ENCODE data around the gene VPS13D.

DNA sequence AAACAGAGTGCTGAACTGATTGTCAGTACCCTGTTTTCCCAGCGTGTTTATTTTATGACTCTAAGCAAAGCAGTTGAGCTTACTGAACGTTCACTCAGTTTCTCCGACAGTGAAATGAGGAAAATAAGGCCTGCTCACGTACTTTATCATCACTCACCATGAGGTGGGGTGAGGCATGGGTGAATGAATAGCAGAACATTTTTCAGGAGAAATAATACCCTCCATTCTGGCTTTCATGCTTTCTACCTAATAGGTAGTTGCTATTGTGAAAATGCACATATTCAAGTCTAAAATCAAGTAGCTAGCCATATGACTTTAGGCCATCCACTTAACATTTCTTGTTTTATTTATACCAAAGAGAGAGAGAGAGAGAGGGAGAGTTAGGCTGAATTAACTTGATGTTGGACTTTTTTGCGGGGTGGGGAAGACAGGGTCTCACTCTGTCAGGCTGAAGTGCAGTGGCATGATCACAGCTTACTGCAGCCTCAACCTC, 178.2 kb downstream of the VPS13D start:
- TF ChIP-seq, protein P1, sequence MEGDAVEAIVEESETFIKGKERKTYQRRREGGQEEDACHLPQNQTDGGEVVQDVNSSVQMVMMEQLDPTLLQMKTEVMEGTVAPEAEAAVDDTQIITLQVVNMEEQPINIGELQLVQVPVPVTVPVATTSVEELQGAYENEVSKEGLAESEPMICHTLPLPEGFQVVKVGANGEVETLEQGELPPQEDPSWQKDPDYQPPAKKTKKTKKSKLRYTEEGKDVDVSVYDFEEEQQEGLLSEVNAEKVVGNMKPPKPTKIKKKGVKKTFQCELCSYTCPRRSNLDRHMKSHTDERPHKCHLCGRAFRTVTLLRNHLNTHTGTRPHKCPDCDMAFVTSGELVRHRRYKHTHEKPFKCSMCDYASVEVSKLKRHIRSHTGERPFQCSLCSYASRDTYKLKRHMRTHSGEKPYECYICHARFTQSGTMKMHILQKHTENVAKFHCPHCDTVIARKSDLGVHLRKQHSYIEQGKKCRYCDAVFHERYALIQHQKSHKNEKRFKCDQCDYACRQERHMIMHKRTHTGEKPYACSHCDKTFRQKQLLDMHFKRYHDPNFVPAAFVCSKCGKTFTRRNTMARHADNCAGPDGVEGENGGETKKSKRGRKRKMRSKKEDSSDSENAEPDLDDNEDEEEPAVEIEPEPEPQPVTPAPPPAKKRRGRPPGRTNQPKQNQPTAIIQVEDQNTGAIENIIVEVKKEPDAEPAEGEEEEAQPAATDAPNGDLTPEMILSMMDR (IDR thresholded peaks at IDR 0.05; ENCODE audit: low read length), result no peak
- TF ChIP-seq EZH2 (optimal IDR thresholded peaks at IDR 0.05; ENCODE audit: low read depth, low read length), result no peak
- TF ChIP-seq EZH2phosphoT487 (IDR thresholded peaks at IDR 0.05; ENCODE audit: low read length), result no peak
